ENCODE results near the gene OVAAL. TPM values are rescaled to one million over a fixed set of nuclear protein-coding genes. Genes with fewer than 3 reads are reported as not detected.
A peak's percentile ranks its signal among the peaks of the same experiment; 100 is the strongest.

The OVAAL gene
- total and polyA plus RNA-seq, 9 of the 15 experiments (the other 6 are each of a cell fraction or from before 2014, with no cell fraction given), result 0.04 to 0.18 (median 0.08) TPM; not detected in 4

DNA sequence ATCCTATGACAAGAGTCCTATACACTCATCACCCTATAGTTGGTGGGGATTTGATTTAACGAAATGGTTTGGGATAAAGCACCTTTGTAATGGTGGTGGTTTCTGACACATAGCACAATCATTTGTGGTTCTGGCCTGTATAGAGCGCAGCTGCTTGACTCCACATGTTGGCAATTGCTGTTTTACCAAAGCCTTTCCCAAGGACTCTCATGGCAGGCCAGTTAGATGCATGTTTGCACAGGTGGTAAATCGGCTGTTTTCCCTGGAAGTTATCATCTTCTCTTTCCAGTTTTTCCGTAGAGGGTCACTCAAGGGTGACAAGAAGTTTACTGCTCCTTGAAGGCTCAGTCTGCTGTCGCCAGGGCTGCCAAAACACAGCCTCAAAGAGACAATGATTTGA is 56.0 kb downstream of the OVAAL start (continued):
- TF ChIP-seq, protein P1, sequence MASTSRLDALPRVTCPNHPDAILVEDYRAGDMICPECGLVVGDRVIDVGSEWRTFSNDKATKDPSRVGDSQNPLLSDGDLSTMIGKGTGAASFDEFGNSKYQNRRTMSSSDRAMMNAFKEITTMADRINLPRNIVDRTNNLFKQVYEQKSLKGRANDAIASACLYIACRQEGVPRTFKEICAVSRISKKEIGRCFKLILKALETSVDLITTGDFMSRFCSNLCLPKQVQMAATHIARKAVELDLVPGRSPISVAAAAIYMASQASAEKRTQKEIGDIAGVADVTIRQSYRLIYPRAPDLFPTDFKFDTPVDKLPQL (IDR thresholded peaks at IDR 0.05; ENCODE audit: extremely low read depth, insufficient read length), result no peak
- TF ChIP-seq ARID2 (IDR thresholded peaks at IDR 0.05) (no peak), KAT7 (CRISPR knock-in tag; IDR thresholded peaks at IDR 0.05; ENCODE audit: borderline replicate concordance) (no peak), ZC3H11A (IDR thresholded peaks at IDR 0.05; ENCODE audit: low read depth, low read length) (no peak), PURB (CRISPR knock-in tag; IDR thresholded peaks at IDR 0.05; ENCODE audit: low read depth) (no peak), KLF1 (tag; IDR thresholded peaks at IDR 0.05) (no peak)

DNA sequence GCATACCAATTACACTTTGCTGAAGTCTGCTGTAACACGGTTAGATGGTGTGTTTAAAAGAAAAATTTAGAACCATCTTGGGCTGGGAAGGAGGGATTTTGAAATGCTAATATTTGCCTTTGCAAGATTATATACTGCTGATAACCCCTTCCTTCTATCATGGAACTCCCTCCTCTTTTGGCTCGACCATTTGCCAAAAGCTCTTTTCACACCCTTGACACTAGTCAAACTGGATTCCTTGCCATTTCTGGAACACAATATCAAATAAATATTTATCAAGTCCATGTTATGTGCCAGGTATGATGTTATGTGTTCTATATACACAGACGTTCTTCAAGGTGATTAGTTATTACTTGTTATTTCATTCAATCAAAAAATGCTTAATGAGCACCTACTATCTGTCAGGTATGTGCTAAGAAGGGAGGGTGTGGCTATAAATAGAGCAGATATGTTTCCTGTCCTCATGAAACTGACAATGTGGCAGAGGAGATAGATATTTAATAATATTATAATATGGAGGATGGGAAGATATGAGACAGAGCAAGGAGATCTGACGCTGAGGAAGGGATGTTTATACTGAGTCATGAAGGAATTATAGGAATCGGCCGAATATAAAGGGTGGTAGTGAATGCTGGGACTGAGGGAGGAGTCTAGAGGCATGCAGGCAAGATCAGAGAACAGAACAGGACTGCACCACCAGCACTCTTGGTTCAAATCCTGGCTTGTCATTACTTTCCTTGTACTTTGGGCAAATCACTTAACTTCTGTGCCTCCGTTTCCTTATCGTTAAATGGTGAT is 56.9 kb downstream of the OVAAL start:
- H3K27ac ChIP-seq (ENCODE audit: extremely low read depth, low read depth, low read length), result no peak overlapping the region; the same call in 2 of the 3 replicates
- intact Hi-C loops (cut with micrococcal nuclease) (no loop called here), in situ Hi-C loops (cut with MboI) (no loop called here)
- no peaks in the 10 kb centered on the region for H3K27me3 ChIP-seq (ENCODE audit: control insufficient read depth in 2 of 2, insufficient read depth in 2 of 2, low read length in 2 of 2)
- H2AFZ ChIP-seq (ENCODE audit: low read depth, low read length), result peak overlapping the region; percentile 85
- H3K36me3 ChIP-seq (ENCODE audit: control insufficient read depth, insufficient read depth, low read length), result no peaks in the 10 kb centered on the region; the same call in 2 of the 3 replicates
- BruUV-seq (replicated peaks), result no TSS peak
- H3K9me3 ChIP-seq (replicated peaks; ENCODE audit: control insufficient read depth, insufficient read depth, low read depth, low read length), result no peaks in the 10 kb centered on the region
- ATAC-seq (no peak), FAIRE-seq (no peak), DNase-seq (ENCODE audit: extremely low read depth in 1 of 4, low spot score in 3 of 4) (no peak)
- WGBS (ENCODE audit: insufficient coverage, low coverage, missing lambda C conversion rate), result 33% methylated on average over 8 of the region's 8 CpGs
- TF ChIP-seq, protein P2, sequence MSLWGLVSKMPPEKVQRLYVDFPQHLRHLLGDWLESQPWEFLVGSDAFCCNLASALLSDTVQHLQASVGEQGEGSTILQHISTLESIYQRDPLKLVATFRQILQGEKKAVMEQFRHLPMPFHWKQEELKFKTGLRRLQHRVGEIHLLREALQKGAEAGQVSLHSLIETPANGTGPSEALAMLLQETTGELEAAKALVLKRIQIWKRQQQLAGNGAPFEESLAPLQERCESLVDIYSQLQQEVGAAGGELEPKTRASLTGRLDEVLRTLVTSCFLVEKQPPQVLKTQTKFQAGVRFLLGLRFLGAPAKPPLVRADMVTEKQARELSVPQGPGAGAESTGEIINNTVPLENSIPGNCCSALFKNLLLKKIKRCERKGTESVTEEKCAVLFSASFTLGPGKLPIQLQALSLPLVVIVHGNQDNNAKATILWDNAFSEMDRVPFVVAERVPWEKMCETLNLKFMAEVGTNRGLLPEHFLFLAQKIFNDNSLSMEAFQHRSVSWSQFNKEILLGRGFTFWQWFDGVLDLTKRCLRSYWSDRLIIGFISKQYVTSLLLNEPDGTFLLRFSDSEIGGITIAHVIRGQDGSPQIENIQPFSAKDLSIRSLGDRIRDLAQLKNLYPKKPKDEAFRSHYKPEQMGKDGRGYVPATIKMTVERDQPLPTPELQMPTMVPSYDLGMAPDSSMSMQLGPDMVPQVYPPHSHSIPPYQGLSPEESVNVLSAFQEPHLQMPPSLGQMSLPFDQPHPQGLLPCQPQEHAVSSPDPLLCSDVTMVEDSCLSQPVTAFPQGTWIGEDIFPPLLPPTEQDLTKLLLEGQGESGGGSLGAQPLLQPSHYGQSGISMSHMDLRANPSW (CRISPR knock-in tag; IDR thresholded peaks at IDR 0.05), result no peak
- TF ChIP-seq RBM25 (IDR thresholded peaks at IDR 0.05; ENCODE audit: low read depth, low read length, severe bottlenecking), result peak; percentile 15
- TF ChIP-seq MEF2A (IDR thresholded peaks at IDR 0.05; ENCODE audit: control insufficient read depth, low read depth, low read length), result peak; percentile 18; the same call in 1 of the 2 replicates
- CTCF ChIA-PET (ENCODE audit: low intra/inter-chr PET ratio), result no interaction called here
- 0 out of 2 replicates have a peak overlapping the region, but pooled peaks have one; percentile 4 for H3K4me2 ChIP-seq (ENCODE audit: insufficient read depth, low read length)
- peaks cover 5 to 50% of the 10 kb centered on the region in 2 experiments for H3K4me1 ChIP-seq (replicated peaks in 1 of 2; ENCODE audit: control insufficient read depth in 2 of 2, insufficient read depth in 2 of 2, low read length in 2 of 2)
- H3K4me3 ChIP-seq, result no peak overlapping the region
- no peaks in the 10 kb centered on the region for H4K20me1 ChIP-seq (replicated peaks; ENCODE audit: control insufficient read depth, insufficient read depth, low read length)
- H3K79me2 ChIP-seq (ENCODE audit: control insufficient read depth, insufficient read depth, low read length), result no peaks in the 10 kb centered on the region
- no peak overlapping the region for H3K9ac ChIP-seq (ENCODE audit: insufficient read depth in 1 of 2, low read depth in 2 of 2, low read length in 2 of 2)
- POLR2A ChIA-PET, result interaction anchor here (1.3 kb wide), 1 partner anchor 10 kb away, joined by 3 read pairs; no protein-coding TSS in a partner anchor
- H3K9me1 ChIP-seq (ENCODE audit: control insufficient read depth, insufficient read depth, low read length), result no peaks in the 10 kb centered on the region
